DMS53 (cell line): ENCODE results near the gene LEP.

Source experiments
- DNase-seq: peaks from one replicate; lab custom pipeline; 2025; lab: John Stamatoyannopoulos, UW

LEP gene

GRCh38 chr7:128247108-128247507 is 6.0 kb downstream of the LEP start:
- no peak for DNase-seq

GRCh38 chr7:128247640-128248194 is 6.6 kb downstream of the LEP start:
- DNase-seq: peak; percentile 58

- DNase-seq: no peak
Measured at GRCh38 chr7:128251337-128251736, 10.3 kb downstream of the LEP start.

- DNase-seq: no peak
Measured at GRCh38 chr7:128253701-128254100, 12.6 kb downstream of the LEP start.

- no peak for DNase-seq
Measured at GRCh38 chr7:128254470-128254869, 13.4 kb downstream of the LEP start.

- DNase-seq: no peak
Measured at GRCh38 chr7:128255271-128255670, 14.2 kb downstream of the LEP start.

GRCh38 chr7:128257458-128257857 is 16.4 kb downstream of the LEP start:
- DNase-seq: no peak

GRCh38 chr7:128259131-128260061 is 18.3 kb downstream of the LEP start:
- peak; percentile 29 for DNase-seq

GRCh38 chr7:128260069-128260795 is 19.2 kb downstream of the LEP start:
- DNase-seq: no peak

GRCh38 chr7:128262273-128263028 is 21.4 kb downstream of the LEP start:
- no peak for DNase-seq

- no peak for DNase-seq
Measured at GRCh38 chr7:128263420-128263819, 22.3 kb downstream of the LEP start.

- DNase-seq: no peak
Measured at GRCh38 chr7:128264477-128264876, 23.4 kb downstream of the LEP start.

GRCh38 chr7:128265156-128265905 is 24.3 kb downstream of the LEP start:
- no peak for DNase-seq

- DNase-seq: no peak
Measured at GRCh38 chr7:128265906-128266300, 24.8 kb downstream of the LEP start.

GRCh38 chr7:128266529-128266882 is 25.4 kb downstream of the LEP start:
- no peak for DNase-seq

- DNase-seq: no peak
Measured at GRCh38 chr7:128266883-128267594, 26.0 kb downstream of the LEP start.

GRCh38 chr7:128267595-128267924 is 26.5 kb downstream of the LEP start:
- DNase-seq: no peak

GRCh38 chr7:128268233-128268632 is 27.2 kb downstream of the LEP start:
- DNase-seq: no peak

GRCh38 chr7:128270826-128271272 is 29.8 kb downstream of the LEP start:
- peak; percentile 77 for DNase-seq

- peak; percentile 69 for DNase-seq
Measured at GRCh38 chr7:128271471-128271941, 30.4 kb downstream of the LEP start.
